Measurements from ENCODE around the gene POM121C.
"Not testable (repeated sequence)": the region's sequence is repeated elsewhere in the genome, so short reads cannot be mapped to it uniquely, and the experiment has no call there.

DNA sequence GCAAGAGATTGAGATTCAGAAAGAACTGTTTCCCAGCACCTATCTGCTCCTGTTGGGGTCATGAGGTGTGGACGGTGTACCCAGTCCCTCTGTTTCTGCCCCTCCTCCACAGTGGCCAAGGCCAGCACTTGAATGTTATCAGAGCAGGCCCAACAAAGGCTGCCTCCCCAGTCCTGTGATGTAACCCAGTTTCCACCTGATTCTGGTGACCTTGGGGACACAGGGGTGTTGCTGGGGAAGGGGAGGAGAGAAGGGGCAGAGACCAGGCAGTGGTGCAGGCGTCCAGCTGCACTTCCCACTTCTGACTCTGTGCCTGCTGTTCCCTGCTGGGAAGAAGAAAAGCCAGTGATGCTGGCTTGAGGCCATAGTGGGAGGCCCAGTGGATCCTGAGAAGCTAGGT is 88.2 kb downstream of the POM121C start:
- not testable (repeated sequence) for TF ChIP-seq EZH2 (IDR thresholded peaks at IDR 0.05; ENCODE audit: borderline replicate concordance, low read length)
- TF ChIP-seq, protein P1, sequence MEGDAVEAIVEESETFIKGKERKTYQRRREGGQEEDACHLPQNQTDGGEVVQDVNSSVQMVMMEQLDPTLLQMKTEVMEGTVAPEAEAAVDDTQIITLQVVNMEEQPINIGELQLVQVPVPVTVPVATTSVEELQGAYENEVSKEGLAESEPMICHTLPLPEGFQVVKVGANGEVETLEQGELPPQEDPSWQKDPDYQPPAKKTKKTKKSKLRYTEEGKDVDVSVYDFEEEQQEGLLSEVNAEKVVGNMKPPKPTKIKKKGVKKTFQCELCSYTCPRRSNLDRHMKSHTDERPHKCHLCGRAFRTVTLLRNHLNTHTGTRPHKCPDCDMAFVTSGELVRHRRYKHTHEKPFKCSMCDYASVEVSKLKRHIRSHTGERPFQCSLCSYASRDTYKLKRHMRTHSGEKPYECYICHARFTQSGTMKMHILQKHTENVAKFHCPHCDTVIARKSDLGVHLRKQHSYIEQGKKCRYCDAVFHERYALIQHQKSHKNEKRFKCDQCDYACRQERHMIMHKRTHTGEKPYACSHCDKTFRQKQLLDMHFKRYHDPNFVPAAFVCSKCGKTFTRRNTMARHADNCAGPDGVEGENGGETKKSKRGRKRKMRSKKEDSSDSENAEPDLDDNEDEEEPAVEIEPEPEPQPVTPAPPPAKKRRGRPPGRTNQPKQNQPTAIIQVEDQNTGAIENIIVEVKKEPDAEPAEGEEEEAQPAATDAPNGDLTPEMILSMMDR (conservative IDR thresholded peaks at IDR 0.05 in 1 of 2, IDR thresholded peaks at IDR 0.05 in 1 of 2; ENCODE audit: extremely low read depth in 1 of 2, insufficient read depth in 1 of 2, low read depth in 1 of 2, low read length in 2 of 2): not testable (repeated sequence)
